Subcutaneous preadipocyte (primary cell): ENCODE measurements around the gene MAX. TPM values are rescaled to one million over a fixed set of nuclear protein-coding genes. Genes with fewer than 3 reads are reported as not detected.

Source experiments
- small RNA-seq: library from RNA; depleted of rRNA; stranded (forward); fragments of <200 nt; gene quantifications from one replicate; pipeline ENCODE3, GENCODE V24; 2012
- total RNA-seq: library from RNA; depleted of rRNA; stranded (reverse); fragments of >200 nt; gene quantifications from 2 replicates; pipeline ENCODE4 v1.2.3, GENCODE V29; 2012

Gene MAX
- 45.0 and 51.8 TPM in 2 replicates for total RNA-seq

GRCh38 chr14:65102441-65103149 is at the start of gene MAX:
TSS of gene MAX (minus strand) at chr14:65102517. CDS start at chr14:65102339, 178 bp downstream.

Small RNAs within 50 kb of the gene (small RNA-seq; reads per million reads assigned to genes)
- gene MIR4706 = not detected
- 2.0 reads per million, percentile 80 among the genes with 10 or more reads in this experiment for gene RNU2-14P

Other genes starting within 250 kb of the MAX start
- not detected in 2 replicates for gene SPTB, start 222.6 kb downstream of the MAX start, total RNA-seq
- 31.5 and 63.9 TPM in 2 replicates for gene CHURC1, start 188.1 kb downstream of the MAX start, total RNA-seq
- not detected in 2 replicates for gene GPX2, start 159.8 kb downstream of the MAX start, total RNA-seq
- gene RAB15, start 130.2 kb downstream of the MAX start, total RNA-seq = 1.1 and 2.2 TPM in 2 replicates
- gene FNTB, start 115.6 kb downstream of the MAX start, total RNA-seq = 8.8 and 13.1 TPM in 2 replicates